ENCODE data around the gene CHCHD5. TPM values are rescaled to one million over a fixed set of nuclear protein-coding genes. Genes with fewer than 3 reads are reported as not detected.

The CHCHD5 gene
- total RNA-seq, 1 experiment from 2014 or later = 33.2 TPM

GRCh38 chr2:112634874-112635157, 50.4 kb downstream of the CHCHD5 start:
- H3K27me3 Mint-ChIP-seq (ENCODE audit: low read depth) = no peaks in the 10 kb centered on the region
- no peak for ATAC-seq
- POLR2A ChIA-PET = no interaction called here
- H3K36me3 Mint-ChIP-seq = no peaks in the 10 kb centered on the region
- peaks cover 23% of the 10 kb centered on the region for H3K4me1 Mint-ChIP-seq
- CTCF ChIA-PET = interaction anchor here (1.3 to 4.9 kb wide), 3 partner anchors 11 to 34 kb away, joined by 3 to 35 read pairs (median 8); partner anchors contain the start of gene SLC20A1
- no peaks in the 10 kb centered on the region for H3K9me3 Mint-ChIP-seq
- H3K27ac Mint-ChIP-seq = no peak overlapping the region
- no peak overlapping the region for H3K4me3 Mint-ChIP-seq
- DNase-seq (ENCODE audit: low spot score) = no peak
- TF ChIP-seq ZNF317 (CRISPR knock-in tag; IDR thresholded peaks at IDR 0.05; ENCODE audit: borderline replicate concordance, low read depth) (no peak), CDX4 (CRISPR knock-in tag; IDR thresholded peaks at IDR 0.05; ENCODE audit: borderline replicate concordance) (no peak), ATF6 (CRISPR knock-in tag; IDR thresholded peaks at IDR 0.05) (no peak), GABPB1 (CRISPR knock-in tag; IDR thresholded peaks at IDR 0.05) (no peak), ZNF416 (CRISPR knock-in tag; IDR thresholded peaks at IDR 0.05) (no peak), RORB (CRISPR knock-in tag; IDR thresholded peaks at IDR 0.05) (no peak), ZNF219 (CRISPR knock-in tag; IDR thresholded peaks at IDR 0.05; ENCODE audit: borderline replicate concordance) (no peak), E2F1 (CRISPR knock-in tag; IDR thresholded peaks at IDR 0.05) (no peak), CBFB (CRISPR knock-in tag; IDR thresholded peaks at IDR 0.05; ENCODE audit: low read depth) (no peak), NFE2L1 (CRISPR knock-in tag; IDR thresholded peaks at IDR 0.05) (no peak), NR3C1 (CRISPR knock-in tag; conservative IDR thresholded peaks at IDR 0.05; ENCODE audit: low read depth) (no peak), ZNF532 (CRISPR knock-in tag; IDR thresholded peaks at IDR 0.05; ENCODE audit: borderline replicate concordance) (no peak), USF2 (CRISPR knock-in tag; IDR thresholded peaks at IDR 0.05) (no peak), FOXP4 (CRISPR knock-in tag; IDR thresholded peaks at IDR 0.05) (no peak), ZNF396 (CRISPR knock-in tag; IDR thresholded peaks at IDR 0.05; ENCODE audit: borderline replicate concordance) (no peak), ARID4B (CRISPR knock-in tag; IDR thresholded peaks at IDR 0.05; ENCODE audit: borderline replicate concordance) (no peak), ZNF281 (CRISPR knock-in tag; IDR thresholded peaks at IDR 0.05) (no peak), GTF2I (CRISPR knock-in tag; conservative IDR thresholded peaks at IDR 0.05) (no peak)

Measured in WTC11 (cell line).